ENCODE data around the gene RBM5. TPM values are rescaled to one million over a fixed set of nuclear protein-coding genes. Genes with fewer than 3 reads are reported as not detected.

The RBM5 gene
- total and polyA plus RNA-seq, 10 of the 15 experiments (the other 5 are each of a cell fraction or from before 2014, with no cell fraction given), result 35.1 to 347 (median 111) TPM

DNA sequence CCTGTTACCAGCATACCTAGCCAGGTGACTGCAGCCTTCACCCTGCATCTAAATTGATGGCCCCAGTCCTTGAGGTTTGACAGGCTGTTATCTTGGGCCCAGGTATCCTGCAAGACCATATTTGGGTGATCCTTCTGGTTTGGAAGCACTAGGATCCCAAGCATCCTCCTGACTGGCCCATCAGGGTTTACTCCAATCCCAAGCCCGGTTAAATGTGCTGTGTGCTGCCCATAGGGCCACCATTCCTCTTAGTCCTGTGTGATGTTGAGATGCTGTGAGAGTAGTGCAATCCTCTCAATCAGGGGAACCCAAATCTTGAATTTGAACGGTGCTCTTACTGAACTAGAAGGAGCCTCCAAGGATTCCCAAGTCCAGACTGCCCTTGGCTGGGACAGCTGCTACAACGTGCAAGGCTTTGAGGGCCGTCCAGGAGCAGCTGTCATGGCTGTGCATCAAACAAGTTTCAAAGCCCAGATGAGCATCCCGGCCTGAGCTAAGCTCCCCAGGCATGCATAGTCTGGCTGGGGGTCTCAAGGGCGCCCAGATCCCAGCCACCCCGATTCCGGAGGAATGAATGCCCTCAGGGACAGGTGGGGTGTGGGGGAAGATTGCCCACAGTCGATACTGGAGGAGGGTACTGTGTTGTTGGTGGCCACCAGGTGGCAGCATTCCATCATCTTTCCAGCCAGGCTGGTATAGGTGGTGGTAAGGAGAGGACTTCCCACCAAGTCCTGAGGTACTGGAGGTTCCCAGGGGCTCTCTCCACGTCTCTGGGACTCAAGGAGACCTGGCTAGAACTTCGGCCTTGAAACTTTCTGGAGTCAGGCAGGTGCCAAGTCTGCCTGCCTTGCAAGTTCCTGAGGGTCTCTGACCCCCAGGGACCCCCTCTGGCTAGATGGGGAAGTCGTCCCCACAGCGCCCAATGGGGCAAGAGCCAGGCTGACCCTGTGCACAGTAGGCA is 32.6 kb downstream of the RBM5 start (continued):
- TF ChIP-seq RAD21 (IDR thresholded peaks at IDR 0.05; ENCODE audit: insufficient read depth, low read depth, low read length) (peak; percentile 62), SMARCA5 (IDR thresholded peaks at IDR 0.05) (0 out of 2 replicates have a peak, but pooled peaks have one; percentile 20), POLR2A (IDR thresholded peaks at IDR 0.05; ENCODE audit: low read depth, low read length) (peak; percentile 72), ASH2L (IDR thresholded peaks at IDR 0.05; ENCODE audit: borderline replicate concordance, low read depth) (no peak), SREBF1 (IDR thresholded peaks at IDR 0.05; ENCODE audit: low read length) (no peak), SMAD1 (IDR thresholded peaks at IDR 0.05; ENCODE audit: low read depth, partially characterized antibody) (no peak), FOXM1 (IDR thresholded peaks at IDR 0.05; ENCODE audit: low read depth, low read length) (no peak), SMAD5 (IDR thresholded peaks at IDR 0.05; ENCODE audit: low read depth) (peak; percentile 10; the same call in 1 of the 2 replicates), FOXK2 (IDR thresholded peaks at IDR 0.05) (no peak), ZNF207 (IDR thresholded peaks at IDR 0.05; ENCODE audit: borderline replicate concordance) (no peak), RCOR1 (conservative IDR thresholded peaks at IDR 0.05; ENCODE audit: low read depth, low read length) (no peak), SMC3 (IDR thresholded peaks at IDR 0.05; ENCODE audit: borderline replicate concordance, low read length) (peak; percentile 67), KAT2A (conservative IDR thresholded peaks at IDR 0.05; ENCODE audit: control insufficient read depth, low read depth, low read length) (no peak), HDAC6 (IDR thresholded peaks at IDR 0.05; ENCODE audit: unreplicated experiment) (no peak), NRF1 (conservative IDR thresholded peaks at IDR 0.05; ENCODE audit: low read depth, low read length) (no peak), SIN3A (IDR thresholded peaks at IDR 0.05; ENCODE audit: low read depth, low read length) (0 out of 2 replicates have a peak, but pooled peaks have one; percentile 27), HDGF (IDR thresholded peaks at IDR 0.05) (peak; percentile 63; the same call in 1 of the 2 replicates), MEF2A (IDR thresholded peaks at IDR 0.05; ENCODE audit: insufficient read depth, low read depth, low read length) (no peak), GATAD2B (conservative IDR thresholded peaks at IDR 0.05; ENCODE audit: low read depth) (no peak), PAX8 (IDR thresholded peaks at IDR 0.05) (no peak), NR2F1 (conservative IDR thresholded peaks at IDR 0.05) (no peak)
- TF ChIP-seq, protein P1, sequence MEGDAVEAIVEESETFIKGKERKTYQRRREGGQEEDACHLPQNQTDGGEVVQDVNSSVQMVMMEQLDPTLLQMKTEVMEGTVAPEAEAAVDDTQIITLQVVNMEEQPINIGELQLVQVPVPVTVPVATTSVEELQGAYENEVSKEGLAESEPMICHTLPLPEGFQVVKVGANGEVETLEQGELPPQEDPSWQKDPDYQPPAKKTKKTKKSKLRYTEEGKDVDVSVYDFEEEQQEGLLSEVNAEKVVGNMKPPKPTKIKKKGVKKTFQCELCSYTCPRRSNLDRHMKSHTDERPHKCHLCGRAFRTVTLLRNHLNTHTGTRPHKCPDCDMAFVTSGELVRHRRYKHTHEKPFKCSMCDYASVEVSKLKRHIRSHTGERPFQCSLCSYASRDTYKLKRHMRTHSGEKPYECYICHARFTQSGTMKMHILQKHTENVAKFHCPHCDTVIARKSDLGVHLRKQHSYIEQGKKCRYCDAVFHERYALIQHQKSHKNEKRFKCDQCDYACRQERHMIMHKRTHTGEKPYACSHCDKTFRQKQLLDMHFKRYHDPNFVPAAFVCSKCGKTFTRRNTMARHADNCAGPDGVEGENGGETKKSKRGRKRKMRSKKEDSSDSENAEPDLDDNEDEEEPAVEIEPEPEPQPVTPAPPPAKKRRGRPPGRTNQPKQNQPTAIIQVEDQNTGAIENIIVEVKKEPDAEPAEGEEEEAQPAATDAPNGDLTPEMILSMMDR (IDR thresholded peaks at IDR 0.05 in 2 of 3, conservative IDR thresholded peaks at IDR 0.05 in 1 of 3; ENCODE audit: control insufficient read depth in 2 of 3, extremely low read depth in 1 of 3, insufficient read depth in 1 of 3, low read depth in 3 of 3, low read length in 3 of 3), result peak; percentile 83 to 85 (median 84)
- TF ChIP-seq, protein P2, sequence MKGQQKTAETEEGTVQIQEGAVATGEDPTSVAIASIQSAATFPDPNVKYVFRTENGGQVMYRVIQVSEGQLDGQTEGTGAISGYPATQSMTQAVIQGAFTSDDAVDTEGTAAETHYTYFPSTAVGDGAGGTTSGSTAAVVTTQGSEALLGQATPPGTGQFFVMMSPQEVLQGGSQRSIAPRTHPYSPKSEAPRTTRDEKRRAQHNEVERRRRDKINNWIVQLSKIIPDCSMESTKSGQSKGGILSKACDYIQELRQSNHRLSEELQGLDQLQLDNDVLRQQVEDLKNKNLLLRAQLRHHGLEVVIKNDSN (IDR thresholded peaks at IDR 0.05; ENCODE audit: borderline replicate concordance, extremely low read length, insufficient read depth, low read depth, low read length), result no peak
- TF ChIP-seq, protein P3, sequence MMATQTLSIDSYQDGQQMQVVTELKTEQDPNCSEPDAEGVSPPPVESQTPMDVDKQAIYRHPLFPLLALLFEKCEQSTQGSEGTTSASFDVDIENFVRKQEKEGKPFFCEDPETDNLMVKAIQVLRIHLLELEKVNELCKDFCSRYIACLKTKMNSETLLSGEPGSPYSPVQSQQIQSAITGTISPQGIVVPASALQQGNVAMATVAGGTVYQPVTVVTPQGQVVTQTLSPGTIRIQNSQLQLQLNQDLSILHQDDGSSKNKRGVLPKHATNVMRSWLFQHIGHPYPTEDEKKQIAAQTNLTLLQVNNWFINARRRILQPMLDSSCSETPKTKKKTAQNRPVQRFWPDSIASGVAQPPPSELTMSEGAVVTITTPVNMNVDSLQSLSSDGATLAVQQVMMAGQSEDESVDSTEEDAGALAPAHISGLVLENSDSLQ (IDR thresholded peaks at IDR 0.05), result no peak
- TF ChIP-seq, protein P4, sequence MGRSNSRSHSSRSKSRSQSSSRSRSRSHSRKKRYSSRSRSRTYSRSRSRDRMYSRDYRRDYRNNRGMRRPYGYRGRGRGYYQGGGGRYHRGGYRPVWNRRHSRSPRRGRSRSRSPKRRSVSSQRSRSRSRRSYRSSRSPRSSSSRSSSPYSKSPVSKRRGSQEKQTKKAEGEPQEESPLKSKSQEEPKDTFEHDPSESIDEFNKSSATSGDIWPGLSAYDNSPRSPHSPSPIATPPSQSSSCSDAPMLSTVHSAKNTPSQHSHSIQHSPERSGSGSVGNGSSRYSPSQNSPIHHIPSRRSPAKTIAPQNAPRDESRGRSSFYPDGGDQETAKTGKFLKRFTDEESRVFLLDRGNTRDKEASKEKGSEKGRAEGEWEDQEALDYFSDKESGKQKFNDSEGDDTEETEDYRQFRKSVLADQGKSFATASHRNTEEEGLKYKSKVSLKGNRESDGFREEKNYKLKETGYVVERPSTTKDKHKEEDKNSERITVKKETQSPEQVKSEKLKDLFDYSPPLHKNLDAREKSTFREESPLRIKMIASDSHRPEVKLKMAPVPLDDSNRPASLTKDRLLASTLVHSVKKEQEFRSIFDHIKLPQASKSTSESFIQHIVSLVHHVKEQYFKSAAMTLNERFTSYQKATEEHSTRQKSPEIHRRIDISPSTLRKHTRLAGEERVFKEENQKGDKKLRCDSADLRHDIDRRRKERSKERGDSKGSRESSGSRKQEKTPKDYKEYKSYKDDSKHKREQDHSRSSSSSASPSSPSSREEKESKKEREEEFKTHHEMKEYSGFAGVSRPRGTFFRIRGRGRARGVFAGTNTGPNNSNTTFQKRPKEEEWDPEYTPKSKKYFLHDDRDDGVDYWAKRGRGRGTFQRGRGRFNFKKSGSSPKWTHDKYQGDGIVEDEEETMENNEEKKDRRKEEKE (IDR thresholded peaks at IDR 0.05), result no peak
